IPS DF 6.9 (cell line): Measurements from ENCODE around the gene KPNA6.
A peak's percentile ranks its signal among the peaks of the same experiment; 100 is the strongest.
"Not testable (repeated sequence)": the region's sequence is repeated elsewhere in the genome, so short reads cannot be mapped to it uniquely, and the experiment has no call there.

ENCODE experiments used
- DNase-seq: peaks from one replicate; pipeline ENCODE4 v3.0.0-alpha.2; 2013; ENCODE audit warnings: low read depth, low spot score
- H3K27ac ChIP-seq: one replicate; pipeline ENCODE4 v1.5.1; 2013; ENCODE audit warnings: low read length, control low read depth
- H3K27me3 ChIP-seq: 2 replicates; pipeline ENCODE4 v1.6.1; 2013; ENCODE audit warnings: mild to moderate bottlenecking, low read length; ENCODE audit not compliant: control insufficient read depth, insufficient read depth
- H3K36me3 ChIP-seq: 2 replicates; pipeline ENCODE4 v1.6.1; 2013; ENCODE audit warnings: low read length; ENCODE audit not compliant: control insufficient read depth, insufficient read depth
- H3K4me1 ChIP-seq: 2 replicates; pipeline ENCODE4 v1.6.1; 2013; ENCODE audit warnings: low read length; ENCODE audit not compliant: control insufficient read depth, insufficient read depth
- H3K4me3 ChIP-seq: 2 replicates; pipeline ENCODE4 v1.5.1; 2013; ENCODE audit warnings: mild to moderate bottlenecking, low read length
- H3K9me3 ChIP-seq: 2 replicates; pipeline ENCODE4 v1.6.1; 2013; ENCODE audit warnings: low read length, inconsistent platforms; ENCODE audit not compliant: control insufficient read depth, insufficient read depth
- WGBS: extraction: QIAGEN DNeasy Blood & Tissue Kit; methylation state at CpG from one replicate; pipeline ENCODE4 v1.1.7; 2013; ENCODE audit warnings: mixed read lengths, missing lambda C conversion rate; ENCODE audit not compliant: insufficient read length, insufficient coverage; 5-methylcytosine and 5-hydroxymethylcytosine counted together

Gene KPNA6

DNA sequence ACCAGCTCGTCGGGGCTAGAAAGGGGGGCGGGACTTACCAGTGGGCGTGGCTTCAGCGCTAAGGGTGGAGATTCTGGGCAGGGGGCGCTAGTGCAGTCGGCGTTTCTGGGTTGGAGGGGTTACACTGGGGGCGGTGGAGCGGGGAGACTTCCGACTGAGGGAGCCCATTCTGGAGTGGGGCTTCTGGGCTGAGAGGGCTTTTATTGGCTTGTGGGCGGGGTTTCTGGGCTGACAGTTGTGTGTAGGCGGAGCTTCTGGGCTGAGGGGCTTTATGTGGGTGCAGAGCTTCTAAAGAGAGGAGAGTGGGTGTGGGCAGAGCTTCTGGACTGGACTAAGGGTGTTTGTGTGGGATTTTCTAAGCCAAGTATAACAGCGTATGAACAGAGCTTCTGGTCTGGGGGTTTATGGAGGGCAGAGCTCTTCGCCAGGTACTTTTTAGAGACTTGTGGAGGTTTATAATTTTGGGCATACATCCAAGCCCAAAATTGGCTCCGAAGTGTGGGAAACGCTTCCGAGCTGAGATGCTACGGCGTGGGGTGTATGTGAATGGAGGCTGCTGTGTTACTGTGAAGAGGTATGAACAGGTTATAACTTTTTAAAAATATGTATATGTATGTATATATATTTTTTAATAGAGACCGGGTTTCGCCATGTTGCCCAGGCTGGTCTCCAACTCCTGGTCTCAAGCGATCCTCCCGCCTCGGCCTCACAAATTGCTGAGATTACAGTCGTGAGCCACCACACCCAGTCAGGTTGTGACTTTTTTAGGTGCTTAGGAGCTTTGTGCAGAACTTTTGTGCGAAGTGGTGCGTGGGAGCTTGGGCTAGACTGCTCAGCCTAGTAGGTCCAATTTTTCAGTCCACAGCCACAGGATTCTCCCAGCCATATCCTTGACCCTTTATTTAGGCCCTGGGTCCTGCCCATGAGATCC lies 34.3 kb upstream of the KPNA6 start:
- peak; percentile 92 for DNase-seq
- H3K4me3 ChIP-seq, result peak overlapping the region; percentile 98; the same call in 1 of the 2 replicates
- no CpG with 5 or more reads among the region's 28 CpGs for WGBS
- H3K4me1 ChIP-seq, result peaks cover 4% of the 10 kb centered on the region; the same call in 1 of the 2 replicates
- H3K27ac ChIP-seq, result no peak overlapping the region
- H3K27me3 ChIP-seq, result no peaks in the 10 kb centered on the region
- peaks cover 16% of the 10 kb centered on the region for H3K36me3 ChIP-seq
- no peaks in the 10 kb centered on the region for H3K9me3 ChIP-seq

DNA sequence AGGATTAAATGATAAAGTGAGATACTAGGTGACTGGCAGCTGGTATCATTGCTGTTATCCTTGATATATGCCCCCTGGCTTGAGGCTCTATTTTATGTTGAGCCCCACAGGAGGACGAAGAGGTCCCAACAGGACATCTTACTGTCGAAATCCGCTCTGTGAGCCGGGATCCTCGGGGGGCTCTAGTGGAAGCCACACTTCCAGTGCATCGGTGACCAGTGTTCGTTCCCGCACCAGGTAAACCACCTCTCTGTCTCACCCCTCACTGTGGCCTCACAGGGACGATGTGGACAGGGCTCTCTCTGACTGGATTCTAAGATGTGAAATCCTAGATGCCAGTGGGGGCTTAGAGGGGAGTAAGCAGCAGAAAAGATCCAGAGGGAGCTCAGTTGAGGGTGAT lies 33.0 kb upstream of the KPNA6 start:
- Histone ChIP-seq H3K27ac (no peak overlapping the region), H3K9me3 (no peaks in the 10 kb centered on the region), H3K4me1 (no peaks in the 10 kb centered on the region; the same call in 1 of the 2 replicates), H3K36me3 (peaks cover 16% of the 10 kb centered on the region), H3K27me3 (no peaks in the 10 kb centered on the region), H3K4me3 (no peak overlapping the region)
- no CpG with 5 or more reads among the region's 9 CpGs for WGBS
- no peak for DNase-seq

DNA sequence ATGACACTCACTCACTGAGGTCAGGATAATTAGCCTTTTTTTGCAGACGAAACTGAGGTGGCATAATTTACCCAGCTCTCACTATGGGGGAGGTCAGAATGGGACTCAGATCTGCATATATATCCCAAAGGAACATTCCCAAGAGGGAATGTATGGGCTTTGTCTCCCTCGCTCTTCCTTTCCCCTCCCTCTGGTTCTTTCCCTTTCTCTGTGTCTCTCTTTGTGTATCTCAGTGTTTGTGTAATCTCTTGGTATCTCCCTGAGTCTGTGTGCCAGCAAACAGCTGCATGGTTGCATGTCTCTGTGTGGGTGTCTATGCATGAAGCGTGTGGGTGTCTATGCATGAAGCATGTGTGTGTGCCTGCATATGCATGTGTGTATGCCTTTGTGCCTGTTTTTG lies 30.4 kb upstream of the KPNA6 start:
- DNase-seq, result no peak
- H3K4me1 ChIP-seq, result no peaks in the 10 kb centered on the region
- H3K9me3 ChIP-seq, result no peaks in the 10 kb centered on the region
- H3K4me3 ChIP-seq, result no peak overlapping the region
- H3K36me3 ChIP-seq, result peaks cover 16% of the 10 kb centered on the region
- H3K27me3 ChIP-seq, result no peaks in the 10 kb centered on the region
- H3K27ac ChIP-seq, result no peak overlapping the region
- WGBS, result no CpG with 5 or more reads among the region's 3 CpGs

DNA sequence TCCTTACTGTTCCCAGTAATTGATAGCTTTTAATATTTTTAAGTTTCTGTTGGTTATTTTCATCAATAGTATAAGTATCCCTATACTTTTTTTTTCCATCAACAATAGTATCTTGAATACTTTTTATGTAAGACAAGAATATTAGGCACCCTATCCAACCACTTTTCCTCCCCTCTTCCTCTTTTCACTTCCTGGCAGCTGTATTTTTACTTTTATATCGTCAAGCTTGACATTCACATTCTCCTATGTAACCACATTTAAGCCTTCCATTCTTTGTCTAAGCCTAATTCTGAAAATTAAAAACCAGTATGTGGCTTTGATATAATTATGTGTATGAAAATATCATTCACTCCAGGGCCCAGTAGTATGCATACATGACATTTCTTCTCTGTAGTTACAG lies 25.8 kb upstream of the KPNA6 start:
- no peaks in the 10 kb centered on the region for H3K27me3 ChIP-seq
- H3K4me3 ChIP-seq, result no peak overlapping the region
- no CpG with 5 or more reads among the region's 1 CpG for WGBS
- no peak overlapping the region for H3K27ac ChIP-seq
- no peak for DNase-seq
- H3K36me3 ChIP-seq, result peaks cover 6% of the 10 kb centered on the region; the same call in 1 of the 2 replicates
- no peaks in the 10 kb centered on the region for H3K4me1 ChIP-seq
- H3K9me3 ChIP-seq, result no peaks in the 10 kb centered on the region

DNA sequence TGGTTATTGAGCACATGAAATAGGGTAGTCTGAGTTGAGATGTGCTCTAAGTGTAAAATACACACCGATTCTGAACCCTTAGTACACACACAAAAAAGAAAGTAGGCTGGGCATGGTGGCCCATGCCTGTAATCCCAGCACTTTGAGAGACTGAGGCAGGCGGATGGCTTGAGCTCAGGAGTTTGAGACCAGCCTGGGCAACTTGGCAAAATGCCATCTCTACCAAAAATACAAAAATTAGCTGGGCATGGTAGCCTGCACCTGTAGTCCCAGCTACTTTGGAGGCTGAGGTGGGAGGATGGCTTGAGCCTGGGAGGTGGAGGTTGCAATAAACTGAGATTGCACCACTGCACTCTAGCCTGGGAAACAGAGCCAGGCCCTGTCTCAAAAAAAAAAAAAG lies 21.5 kb upstream of the KPNA6 start:
- H3K4me3 ChIP-seq, H3K9me3 ChIP-seq, H3K4me1 ChIP-seq, H3K27me3 ChIP-seq, H3K27ac ChIP-seq, H3K36me3 ChIP-seq, DNase-seq: not testable (repeated sequence)
- WGBS, result no CpG with 5 or more reads among the region's 2 CpGs

DNA sequence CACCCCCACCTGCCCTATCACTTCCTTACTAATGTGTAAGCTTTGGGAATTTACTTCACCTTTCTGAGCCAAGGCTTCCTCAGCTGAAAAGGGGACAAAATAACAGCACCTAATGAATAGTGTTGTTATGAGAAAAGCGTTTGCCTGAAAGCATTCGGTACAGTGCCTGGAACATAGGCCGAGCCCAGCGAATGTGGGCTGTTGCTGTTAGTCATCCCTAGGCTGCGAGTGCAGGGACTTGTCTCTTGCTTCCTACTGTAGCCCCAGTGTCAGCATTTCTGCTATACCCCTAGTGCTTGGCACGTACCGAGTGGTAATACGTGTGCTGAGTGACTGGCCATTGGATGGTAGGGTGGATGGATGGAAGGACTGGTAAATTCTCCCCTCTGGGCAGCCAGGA lies 16.7 kb upstream of the KPNA6 start:
- no peaks in the 10 kb centered on the region for H3K4me1 ChIP-seq
- H3K9me3 ChIP-seq, result no peaks in the 10 kb centered on the region
- WGBS, result no CpG with 5 or more reads among the region's 8 CpGs
- no peak overlapping the region for H3K27ac ChIP-seq
- no peak overlapping the region for H3K4me3 ChIP-seq
- DNase-seq, result no peak
- H3K27me3 ChIP-seq, result no peaks in the 10 kb centered on the region
- peaks cover 13% of the 10 kb centered on the region for H3K36me3 ChIP-seq

DNA sequence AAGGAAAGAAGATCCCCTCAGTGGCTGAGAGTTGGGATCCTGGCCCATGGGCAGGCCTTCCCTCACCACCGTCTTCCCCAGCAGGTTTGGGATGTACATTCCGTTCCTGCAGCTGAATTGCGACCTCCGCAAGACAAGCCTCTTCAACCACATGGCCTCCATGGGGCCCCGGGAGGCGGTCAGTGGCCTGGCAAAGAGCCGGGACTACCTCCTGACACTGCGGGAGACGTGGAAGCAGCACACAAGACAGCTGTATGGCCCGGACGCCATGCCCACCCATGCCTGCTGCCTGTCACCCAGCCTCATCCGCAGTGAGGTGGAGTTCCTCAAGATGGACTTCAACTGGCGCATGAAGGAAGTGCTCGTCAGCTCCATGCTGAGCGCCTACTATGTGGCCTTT lies 16.3 kb upstream of the KPNA6 start:
- DNase-seq, result no peak
- Histone ChIP-seq H3K9me3 (no peaks in the 10 kb centered on the region), H3K27me3 (no peaks in the 10 kb centered on the region), H3K27ac (no peak overlapping the region), H3K36me3 (peaks cover 13% of the 10 kb centered on the region), H3K4me3 (no peak overlapping the region), H3K4me1 (no peaks in the 10 kb centered on the region)
- no CpG with 5 or more reads among the region's 15 CpGs for WGBS

DNA sequence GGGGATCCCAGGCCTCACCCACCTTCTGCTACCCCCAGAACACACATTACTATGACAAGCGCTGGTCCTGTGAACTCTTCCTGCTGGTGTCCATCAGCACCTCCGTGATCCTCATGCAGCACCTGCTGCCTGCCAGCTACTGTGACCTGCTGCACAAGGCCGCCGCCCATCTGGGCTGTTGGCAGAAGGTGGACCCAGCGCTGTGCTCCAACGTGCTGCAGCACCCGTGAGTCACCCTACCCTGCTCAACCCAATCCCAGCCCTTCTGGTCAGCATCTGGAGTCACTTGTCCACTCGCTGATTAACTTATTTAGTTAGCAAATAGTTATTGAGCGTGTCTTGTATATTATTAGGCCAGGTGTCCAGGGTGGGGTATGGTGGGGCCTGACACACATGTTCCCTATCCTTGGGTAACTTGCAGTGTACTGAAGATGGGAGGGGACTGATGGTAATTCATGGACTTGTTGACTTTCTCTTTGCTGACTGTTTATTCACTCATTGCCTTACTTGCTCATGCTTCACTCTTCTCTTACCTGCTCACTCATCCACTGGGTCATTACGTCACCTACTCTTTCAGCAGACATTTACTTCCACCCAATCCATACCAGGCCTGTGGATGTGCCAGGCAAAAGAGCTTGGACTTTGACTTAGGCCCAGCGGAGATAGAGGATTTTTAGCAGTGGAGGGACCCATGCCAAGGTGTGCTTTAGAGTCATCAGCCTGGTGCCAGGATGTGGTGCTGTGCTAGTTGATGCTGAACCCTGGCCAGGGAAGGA lies 12.9 kb upstream of the KPNA6 start:
- Histone ChIP-seq H3K4me3 (no peak overlapping the region), H3K36me3 (peaks cover 13% of the 10 kb centered on the region), H3K27me3 (no peaks in the 10 kb centered on the region), H3K27ac (no peak overlapping the region), H3K9me3 (no peaks in the 10 kb centered on the region), H3K4me1 (no peaks in the 10 kb centered on the region)
- WGBS, result no CpG with 5 or more reads among the region's 11 CpGs
- no peak for DNase-seq

DNA sequence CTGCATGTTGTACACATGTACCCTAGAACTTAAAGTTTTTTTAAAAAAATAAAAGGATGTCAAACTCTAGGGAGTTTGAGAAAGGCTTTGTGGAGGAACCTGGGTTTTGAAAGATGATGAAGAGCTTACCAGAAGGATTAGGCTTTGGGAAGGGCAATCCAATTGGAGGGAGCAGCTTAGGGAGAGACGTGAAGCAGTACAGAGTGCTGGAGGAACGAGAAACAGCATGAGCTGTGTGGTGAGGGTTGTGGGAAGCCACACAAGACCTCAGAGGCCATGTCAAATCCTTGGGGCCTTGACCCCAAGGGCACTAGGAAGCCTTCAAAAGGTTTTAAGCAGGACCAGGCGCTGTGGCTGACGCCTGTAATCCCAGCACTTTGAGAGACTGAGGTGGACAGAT lies 8.4 kb upstream of the KPNA6 start:
- WGBS, result no CpG with 5 or more reads among the region's 4 CpGs
- Histone ChIP-seq H3K27ac (no peak overlapping the region), H3K4me3 (no peak overlapping the region), H3K4me1 (no peaks in the 10 kb centered on the region), H3K27me3 (no peaks in the 10 kb centered on the region), H3K36me3 (peaks cover 8% of the 10 kb centered on the region), H3K9me3 (no peaks in the 10 kb centered on the region)
- DNase-seq, result no peak

DNA sequence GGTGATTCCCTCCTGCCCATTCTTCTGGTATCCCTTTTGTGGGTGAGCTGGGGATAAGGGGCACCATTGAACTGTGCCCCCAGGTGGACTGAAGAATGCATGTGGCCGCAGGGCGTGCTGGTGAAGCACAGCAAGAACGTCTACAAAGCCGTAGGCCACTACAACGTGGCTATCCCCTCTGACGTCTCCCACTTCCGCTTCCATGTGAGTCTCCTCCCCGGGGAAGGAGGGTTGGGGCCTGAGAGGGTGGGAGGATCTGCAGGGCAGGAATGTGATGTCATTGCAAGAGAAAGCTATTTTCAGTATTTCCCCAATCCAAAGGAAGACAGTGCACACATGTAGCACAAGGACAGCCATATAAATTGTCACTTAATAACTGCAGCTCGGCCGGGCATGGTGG lies 7.5 kb upstream of the KPNA6 start:
- Histone ChIP-seq H3K27ac (no peak overlapping the region), H3K27me3 (no peaks in the 10 kb centered on the region), H3K4me1 (no peaks in the 10 kb centered on the region), H3K9me3 (no peaks in the 10 kb centered on the region), H3K4me3 (no peak overlapping the region), H3K36me3 (no peaks in the 10 kb centered on the region)
- DNase-seq, result no peak
- no CpG with 5 or more reads among the region's 10 CpGs for WGBS
